ENCODE data around the gene ASGR2. TPM values are rescaled to one million over a fixed set of nuclear protein-coding genes. Genes with fewer than 3 reads are reported as not detected.

Gene ASGR2
- total RNA-seq, 1 donor from 2014 or later: not detected

DNA sequence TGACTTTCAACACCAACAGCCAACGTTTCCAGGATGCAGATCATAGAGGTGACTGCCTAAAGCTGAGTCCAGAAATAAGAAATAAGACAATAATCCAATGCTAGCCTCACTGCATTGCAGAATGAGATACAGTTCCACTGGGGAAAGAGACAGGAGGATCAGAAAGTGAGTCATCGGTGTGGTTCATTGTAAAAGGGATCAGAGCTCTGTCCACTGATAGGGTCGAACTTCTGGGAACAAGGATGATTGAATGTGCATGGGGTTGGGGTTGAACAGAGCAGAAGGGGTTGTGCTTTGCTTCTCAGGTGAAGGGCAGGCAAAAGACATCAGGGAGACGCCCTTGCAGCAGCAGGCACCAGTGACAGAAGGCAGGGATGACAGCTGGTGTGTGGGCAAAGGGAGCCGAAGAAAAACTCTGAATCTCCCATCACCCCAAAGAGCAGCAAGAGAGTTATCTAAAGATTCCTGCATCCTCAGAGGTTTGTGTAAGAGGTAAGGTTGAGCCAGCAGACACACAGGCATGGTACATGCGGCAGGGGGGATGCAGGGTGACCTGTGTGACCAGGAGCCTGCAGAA lies 51.0 kb downstream of the ASGR2 start:
- peaks cover 5% of the 10 kb centered on the region for H3K9me3 Mint-ChIP-seq
- intact Hi-C loops (cut with micrococcal nuclease): no loop called here
- H3K27ac Mint-ChIP-seq: no peak overlapping the region
- peaks cover 2% of the 10 kb centered on the region for H3K27me3 Mint-ChIP-seq (ENCODE audit: low read depth)
- no peak overlapping the region for H3K4me3 Mint-ChIP-seq (ENCODE audit: low read depth)
- no peaks in the 10 kb centered on the region for H3K36me3 Mint-ChIP-seq (ENCODE audit: low read depth)
- peaks cover 12% of the 10 kb centered on the region for H3K4me1 Mint-ChIP-seq (ENCODE audit: low read depth)
- DNase-seq (ENCODE audit: low spot score): no peak

- Mint-ChIP-seq H3K36me3 (ENCODE audit: low read depth) (no peaks in the 10 kb centered on the region), H3K4me1 (ENCODE audit: low read depth) (peaks cover 12% of the 10 kb centered on the region), H3K27ac (peak overlapping the region; percentile 63), H3K4me3 (ENCODE audit: low read depth) (no peak overlapping the region), H3K9me3 (no peaks in the 10 kb centered on the region), H3K27me3 (ENCODE audit: low read depth) (peaks cover 2% of the 10 kb centered on the region)
- intact Hi-C loops (cut with micrococcal nuclease): no loop called here
- no peak for DNase-seq (ENCODE audit: low spot score)
Measured at GRCh38 chr17:7060165-7060891, 54.3 kb downstream of the ASGR2 start.

DNA sequence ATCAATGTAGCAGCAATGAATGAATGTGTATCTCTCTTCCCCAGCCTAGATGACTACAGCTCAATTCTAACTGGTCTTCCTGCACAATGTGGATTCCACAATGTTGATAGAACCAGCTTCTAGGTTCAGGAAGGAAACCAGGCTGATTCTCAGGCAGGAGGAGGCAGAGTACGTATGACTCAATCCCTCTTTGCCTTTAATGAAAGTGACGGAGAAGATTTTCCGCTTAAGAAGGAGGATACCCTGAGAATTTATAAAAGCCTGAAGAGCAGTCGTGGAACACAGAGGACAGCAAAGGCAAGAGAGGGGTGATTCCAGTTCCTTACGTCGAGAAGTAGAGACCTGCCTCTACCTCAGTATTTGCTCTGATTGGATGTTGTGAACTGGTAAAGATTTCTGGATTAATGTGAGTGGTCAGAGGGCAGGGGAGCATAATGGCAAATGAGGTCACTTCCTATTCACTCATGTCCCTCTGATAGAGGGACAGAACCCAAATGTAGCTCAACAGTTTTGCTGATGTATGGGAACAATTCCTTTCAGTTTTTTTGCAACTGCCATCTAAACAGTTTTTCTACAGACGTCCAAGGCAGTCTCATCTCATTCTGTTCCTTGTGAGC lies 55.7 kb downstream of the ASGR2 start:
- intact Hi-C loops (cut with micrococcal nuclease): no loop called here
- no peaks in the 10 kb centered on the region for H3K9me3 Mint-ChIP-seq
- H3K4me1 Mint-ChIP-seq (ENCODE audit: low read depth): peaks cover 12% of the 10 kb centered on the region
- DNase-seq (ENCODE audit: low spot score): no peak
- H3K4me3 Mint-ChIP-seq (ENCODE audit: low read depth): no peak overlapping the region
- H3K27me3 Mint-ChIP-seq (ENCODE audit: low read depth): peaks cover 2% of the 10 kb centered on the region
- no peaks in the 10 kb centered on the region for H3K36me3 Mint-ChIP-seq (ENCODE audit: low read depth)
- H3K27ac Mint-ChIP-seq: no peak overlapping the region

DNA sequence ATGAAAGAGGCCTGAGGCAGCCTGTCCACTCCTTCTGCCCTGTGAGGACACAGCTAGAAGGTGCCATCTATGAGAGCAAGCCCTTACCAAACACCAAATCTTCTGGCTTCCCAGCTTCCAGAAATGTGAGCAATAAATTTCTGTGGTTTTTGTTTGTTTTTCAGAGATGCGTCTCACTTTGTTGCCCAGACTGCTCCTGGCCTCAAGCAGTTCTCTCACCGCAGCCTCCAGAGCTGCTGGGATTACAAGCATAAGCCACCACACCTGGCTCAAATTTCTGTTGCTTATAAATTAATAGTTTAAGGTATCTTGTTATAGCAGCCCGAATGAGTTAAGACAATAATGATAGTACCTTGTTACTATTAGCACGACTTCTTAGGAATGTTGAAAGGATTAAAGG lies 58.2 kb downstream of the ASGR2 start:
- Mint-ChIP-seq H3K36me3 (ENCODE audit: low read depth) (no peaks in the 10 kb centered on the region), H3K4me3 (ENCODE audit: low read depth) (no peak overlapping the region), H3K27ac (no peak overlapping the region), H3K9me3 (no peaks in the 10 kb centered on the region), H3K27me3 (ENCODE audit: low read depth) (no peaks in the 10 kb centered on the region), H3K4me1 (ENCODE audit: low read depth) (peaks cover 13% of the 10 kb centered on the region)
- intact Hi-C loops (cut with micrococcal nuclease): no loop called here
- DNase-seq (ENCODE audit: low spot score): no peak

Other genes starting within 250 kb of the ASGR2 start
- gene ALOX12, start 118.8 kb downstream of the ASGR2 start, total RNA-seq: not detected in 2 replicates
- gene RNASEK, start 102.2 kb downstream of the ASGR2 start, total RNA-seq: 150 and 154 TPM in 2 replicates
- gene BCL6B, start 91.8 kb downstream of the ASGR2 start, total RNA-seq: 0.80 and 1.0 TPM in 2 replicates
- gene SLC16A13, start 78.8 kb downstream of the ASGR2 start, total RNA-seq: 15.8 and 17.4 TPM in 2 replicates
- 0.37 and 0.46 TPM in 2 replicates for gene SLC16A11, start 70.7 kb downstream of the ASGR2 start, total RNA-seq
- gene CLEC10A, start 34.6 kb downstream of the ASGR2 start, total RNA-seq: not detected in 2 replicates
- 1.7 and 1.8 TPM in 2 replicates for gene ASGR1, start 64.5 kb upstream of the ASGR2 start, total RNA-seq
- gene DLG4, start 105.0 kb upstream of the ASGR2 start, total RNA-seq: 10.5 and 10.6 TPM in 2 replicates
- 492 and 503 TPM in 2 replicates for gene ACADVL, start 105.1 kb upstream of the ASGR2 start, total RNA-seq
- 69.7 and 73.1 TPM in 2 replicates for gene DVL2, start 119.7 kb upstream of the ASGR2 start, total RNA-seq
- 43.4 and 47.8 TPM in 2 replicates for gene PHF23, start 124.6 kb upstream of the ASGR2 start, total RNA-seq
- gene GABARAP, start 127.6 kb upstream of the ASGR2 start, total RNA-seq: 145 and 147 TPM in 2 replicates
- 170 and 181 TPM in 2 replicates for gene CTDNEP1, start 136.9 kb upstream of the ASGR2 start, total RNA-seq
- 64.8 and 65.3 TPM in 2 replicates for gene ELP5, start 137.4 kb upstream of the ASGR2 start, total RNA-seq
- gene CLDN7, start 147.7 kb upstream of the ASGR2 start, total RNA-seq: 0.21 and 0.41 TPM in 2 replicates
- 0.14 and 0.25 TPM in 2 replicates for gene SLC2A4, start 166.9 kb upstream of the ASGR2 start, total RNA-seq
- 0.43 and 0.51 TPM in 2 replicates for gene YBX2, start 179.8 kb upstream of the ASGR2 start, total RNA-seq
- 1,189 and 1,199 TPM in 2 replicates for gene EIF5A, start 192.8 kb upstream of the ASGR2 start, total RNA-seq
- gene GPS2, start 200.5 kb upstream of the ASGR2 start, total RNA-seq: 57.6 and 64.9 TPM in 2 replicates
- gene NEURL4, start 214.5 kb upstream of the ASGR2 start, total RNA-seq: 45.7 and 47.7 TPM in 2 replicates
- 361 and 382 TPM in 2 replicates for gene ACAP1, start 221.7 kb upstream of the ASGR2 start, total RNA-seq
- gene KCTD11, start 237.3 kb upstream of the ASGR2 start, total RNA-seq: 8.0 and 8.5 TPM in 2 replicates
- gene TMEM95, start 240.3 kb upstream of the ASGR2 start, total RNA-seq: 0.25 TPM in 1 of 2 replicates, not detected in the other